NCI-H187 (cell line): ENCODE results near the gene NPAS3.

Source experiments
- DNase-seq, 2 experiments: peaks; one replicate each; lab custom pipeline; 2025; lab: John Stamatoyannopoulos, UW

Gene NPAS3

DNA sequence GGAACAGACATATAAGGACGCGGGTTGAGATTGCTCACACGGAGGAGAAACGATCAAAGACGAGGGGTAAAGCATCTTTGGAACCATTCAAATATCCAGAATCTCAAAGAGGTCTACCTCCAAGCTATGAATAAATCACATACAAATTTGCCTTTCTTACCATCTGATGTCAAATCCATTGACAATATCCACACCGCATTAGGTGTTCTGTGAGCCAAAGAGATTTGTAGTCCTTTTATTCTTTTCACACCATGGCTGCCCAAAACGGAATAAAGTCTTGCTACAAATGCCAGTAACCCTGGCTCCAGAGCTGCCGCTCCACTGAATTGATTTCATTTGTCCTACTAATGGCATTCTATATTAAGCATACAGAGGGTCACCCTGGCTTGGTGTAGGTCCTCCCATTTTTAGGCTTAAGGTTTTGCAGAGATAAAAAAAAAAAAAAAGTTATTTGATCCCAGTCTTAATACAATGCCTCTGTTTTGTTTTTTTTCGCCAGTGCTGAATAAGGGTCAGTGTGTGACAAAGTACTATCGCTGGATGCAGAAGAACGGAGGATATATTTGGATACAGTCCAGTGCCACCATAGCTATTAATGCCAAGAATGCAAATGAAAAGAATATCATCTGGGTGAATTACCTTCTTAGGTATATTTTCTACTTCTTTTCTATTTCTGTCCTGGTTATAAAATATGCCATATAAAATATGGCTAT lies 854.9 kb downstream of the NPAS3 start:
- DNase-seq, result no peak

DNA sequence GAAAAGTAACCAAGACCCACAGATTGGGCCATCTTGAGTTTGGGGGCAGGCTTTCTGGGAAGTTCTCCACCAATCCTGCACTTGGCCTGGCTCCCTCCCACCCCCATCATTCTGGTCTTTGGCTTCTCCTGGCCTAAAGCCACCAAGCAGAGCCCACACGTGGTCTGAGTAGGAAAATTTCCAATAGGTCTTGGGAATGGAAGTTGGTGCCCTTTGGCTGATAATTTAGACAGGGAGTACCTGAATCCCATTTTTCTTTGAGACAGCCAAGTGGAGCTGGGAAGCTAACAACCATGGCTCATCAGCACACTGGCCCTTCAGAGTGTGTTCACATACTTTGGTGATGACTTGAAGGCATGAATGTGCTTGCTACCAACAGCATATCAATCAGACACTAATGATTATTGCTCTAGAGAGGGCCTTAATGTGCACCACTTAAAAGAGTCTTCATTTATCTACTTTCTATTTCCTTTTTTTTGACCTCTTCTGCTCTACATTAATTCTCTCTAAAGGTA lies 856.2 kb downstream of the NPAS3 start:
- DNase-seq, result no peak

DNA sequence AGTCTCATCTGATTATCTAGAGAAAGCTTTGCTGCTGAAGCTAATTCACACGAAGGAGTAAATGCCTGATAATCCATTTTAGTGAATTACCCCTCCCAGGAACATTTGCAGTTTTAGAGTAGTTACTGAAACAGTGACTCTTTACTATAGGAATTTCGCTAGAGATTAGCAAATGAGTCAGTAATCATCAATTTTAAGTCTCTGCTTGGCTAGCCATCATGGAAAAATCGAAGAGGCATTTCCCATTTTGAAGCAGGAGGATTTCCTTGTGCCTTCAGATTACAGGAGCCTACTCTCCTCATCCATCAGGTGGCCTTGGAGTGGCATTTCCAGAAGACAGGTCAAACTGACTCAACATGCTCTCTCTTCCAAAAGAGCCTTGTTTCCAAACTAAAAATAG lies 857.7 kb downstream of the NPAS3 start:
- DNase-seq, result no peak

DNA sequence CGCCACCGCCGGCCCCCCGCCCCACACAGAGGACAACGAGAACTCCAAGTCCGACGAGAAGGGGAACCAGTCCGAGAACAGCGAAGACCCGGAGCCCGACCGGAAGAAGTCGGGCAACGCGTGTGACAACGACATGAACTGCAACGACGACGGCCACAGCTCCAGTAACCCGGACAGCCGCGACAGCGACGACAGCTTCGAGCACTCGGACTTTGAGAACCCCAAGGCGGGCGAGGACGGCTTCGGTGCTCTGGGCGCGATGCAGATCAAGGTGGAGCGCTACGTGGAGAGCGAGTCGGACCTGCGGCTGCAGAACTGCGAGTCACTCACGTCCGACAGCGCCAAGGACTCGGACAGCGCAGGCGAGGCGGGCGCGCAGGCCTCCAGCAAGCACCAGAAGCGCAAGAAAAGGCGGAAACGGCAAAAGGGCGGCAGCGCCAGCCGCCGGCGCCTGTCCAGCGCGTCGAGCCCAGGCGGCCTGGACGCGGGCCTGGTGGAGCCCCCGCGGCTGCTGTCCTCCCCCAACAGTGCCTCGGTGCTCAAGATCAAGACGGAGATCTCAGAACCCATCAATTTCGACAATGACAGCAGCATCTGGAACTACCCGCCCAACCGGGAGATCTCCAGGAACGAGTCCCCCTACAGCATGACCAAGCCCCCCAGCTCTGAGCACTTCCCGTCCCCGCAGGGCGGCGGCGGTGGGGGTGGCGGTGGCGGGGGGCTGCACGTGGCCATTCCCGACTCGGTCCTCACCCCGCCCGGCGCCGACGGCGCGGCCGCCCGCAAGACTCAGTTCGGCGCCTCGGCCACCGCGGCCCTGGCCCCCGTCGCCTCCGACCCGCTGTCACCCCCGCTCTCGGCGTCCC lies 861.3 kb downstream of the NPAS3 start:
- DNase-seq, result no peak

DNA sequence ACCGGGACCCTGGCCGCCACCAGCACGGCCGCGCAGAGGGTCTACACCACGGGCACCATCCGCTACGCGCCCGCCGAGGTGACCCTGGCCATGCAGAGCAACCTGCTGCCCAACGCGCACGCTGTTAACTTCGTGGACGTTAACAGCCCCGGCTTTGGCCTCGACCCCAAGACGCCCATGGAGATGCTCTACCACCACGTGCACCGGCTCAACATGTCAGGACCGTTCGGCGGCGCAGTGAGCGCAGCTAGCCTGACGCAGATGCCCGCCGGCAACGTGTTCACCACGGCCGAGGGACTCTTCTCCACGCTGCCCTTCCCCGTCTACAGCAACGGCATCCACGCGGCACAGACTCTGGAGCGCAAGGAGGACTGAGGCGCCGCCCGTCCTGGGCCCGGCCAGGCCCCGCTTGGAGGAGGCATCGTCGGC lies 862.1 kb downstream of the NPAS3 start:
- DNase-seq, result no peak

DNA sequence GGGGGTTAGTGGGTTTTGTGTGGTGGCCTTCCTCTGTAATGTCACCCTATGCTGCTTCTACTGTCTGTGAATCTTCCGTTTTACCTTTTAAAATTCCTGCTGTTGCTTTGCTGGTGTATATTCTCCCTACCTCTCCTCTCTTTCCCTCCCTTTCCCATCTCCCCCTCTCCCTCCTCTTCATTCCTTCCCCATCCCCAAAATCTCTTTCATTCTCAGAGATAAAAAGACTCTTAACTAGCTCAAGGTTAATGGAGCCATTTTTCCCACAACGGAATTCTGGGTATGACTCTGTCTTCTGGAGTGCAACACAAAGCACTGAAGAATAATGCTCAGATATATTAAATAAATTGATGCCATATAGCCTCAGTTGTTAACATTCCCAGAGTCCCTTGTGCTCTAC lies 864.1 kb downstream of the NPAS3 start:
- DNase-seq, result no peak

DNA sequence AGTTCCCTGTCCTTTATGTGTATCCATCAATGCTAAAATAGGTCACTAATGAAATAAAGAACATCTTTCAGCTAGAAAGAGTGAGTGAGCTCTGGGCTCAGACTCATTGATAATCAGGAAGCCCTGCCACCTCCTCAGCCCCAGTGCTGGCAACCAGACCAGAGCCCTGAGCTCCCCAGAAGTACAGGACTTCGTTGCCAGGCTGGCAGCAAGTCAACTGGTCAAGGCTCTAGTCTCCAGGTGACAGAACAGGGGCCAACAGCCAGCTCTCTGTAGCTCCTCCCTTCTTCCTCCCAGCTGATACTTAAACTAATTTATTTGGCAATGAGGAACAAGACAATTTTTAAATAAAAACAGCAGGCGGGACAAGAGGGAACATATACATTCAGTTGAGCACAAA lies 866.9 kb downstream of the NPAS3 start:
- DNase-seq, result no peak

DNA sequence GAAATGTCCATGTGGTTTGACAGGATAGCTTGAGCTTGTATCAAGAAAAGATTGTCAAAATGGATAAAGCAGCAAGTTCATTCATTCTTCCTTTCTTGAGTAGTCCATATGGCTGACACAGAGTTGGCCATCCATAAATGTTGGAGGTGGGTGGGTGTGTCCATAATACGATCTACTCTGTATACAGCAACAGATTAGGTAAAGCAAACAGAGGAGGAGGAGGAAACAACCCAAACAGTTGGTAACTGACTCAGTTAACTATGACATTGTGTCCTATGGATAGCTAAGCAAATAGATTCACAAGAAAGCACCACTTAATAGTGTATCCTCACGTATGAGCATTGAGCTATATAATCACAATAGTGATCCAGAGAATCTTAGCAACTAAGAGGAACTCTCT lies 868.2 kb downstream of the NPAS3 start:
- DNase-seq, result no peak

DNA sequence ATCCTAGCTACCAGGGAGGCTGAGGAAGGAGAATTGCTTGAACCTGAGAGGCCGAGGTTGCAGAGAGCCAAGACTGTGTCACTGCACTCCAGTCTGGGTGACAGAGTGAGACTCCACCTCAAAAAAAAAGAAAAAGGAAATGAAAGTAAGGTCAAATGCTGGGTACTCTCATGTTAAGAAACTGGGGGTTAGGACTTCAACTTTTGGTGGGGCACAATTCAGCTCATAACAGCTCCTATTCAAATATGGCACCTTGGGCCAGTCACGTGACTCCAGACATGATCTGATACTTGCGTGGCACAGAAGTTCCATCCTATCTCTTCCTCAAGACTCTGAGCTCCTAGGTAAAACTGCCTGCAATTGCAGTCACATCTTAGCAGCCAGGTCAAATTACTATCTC lies 869.5 kb downstream of the NPAS3 start:
- no peak for DNase-seq

DNA sequence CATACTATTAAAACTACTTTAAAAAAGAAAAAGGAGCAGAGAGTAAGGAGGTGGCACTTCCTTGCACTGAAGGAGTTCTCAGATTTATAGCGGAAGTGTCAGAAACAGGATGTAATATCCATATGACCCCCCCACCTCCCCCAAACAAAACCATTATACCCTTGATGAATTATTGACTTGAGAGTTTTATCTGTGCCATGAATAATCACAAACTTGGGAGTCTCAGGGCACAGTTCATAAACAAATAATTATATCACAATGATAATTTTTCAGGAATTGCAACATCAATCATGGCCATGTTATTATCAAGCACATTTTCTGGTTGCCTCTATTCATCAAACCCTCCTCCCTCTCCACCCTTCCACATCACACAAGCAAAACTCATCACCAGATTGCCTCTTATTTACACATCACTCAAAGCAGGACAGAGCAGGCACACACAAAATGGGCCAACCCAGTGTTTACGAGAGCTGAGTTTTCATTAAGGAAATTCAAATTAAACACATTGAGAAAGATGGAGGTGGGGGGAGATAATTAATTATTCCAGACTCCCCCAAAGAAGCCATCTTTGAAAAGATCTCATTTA lies 870.8 kb downstream of the NPAS3 start:
- DNase-seq, result no peak

DNA sequence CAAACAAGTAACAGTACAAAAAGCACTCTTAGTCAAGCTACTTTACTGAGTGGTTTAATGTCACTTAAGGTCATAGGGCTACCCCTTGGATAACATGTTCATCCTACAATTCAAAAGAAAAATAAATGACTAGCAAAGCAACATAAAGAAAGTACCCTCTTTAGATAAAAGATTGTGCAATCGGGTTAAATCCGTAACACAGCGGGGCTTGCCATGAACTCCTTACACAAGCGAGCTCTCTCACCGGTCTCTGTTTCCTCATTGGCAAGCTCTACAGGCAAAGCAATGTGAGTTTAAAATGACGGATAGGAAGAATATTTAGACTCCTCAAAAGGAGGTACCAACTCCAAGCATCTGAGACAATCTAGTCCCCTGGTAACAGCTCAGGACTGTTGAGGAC lies 871.6 kb downstream of the NPAS3 start:
- no peak for DNase-seq

DNA sequence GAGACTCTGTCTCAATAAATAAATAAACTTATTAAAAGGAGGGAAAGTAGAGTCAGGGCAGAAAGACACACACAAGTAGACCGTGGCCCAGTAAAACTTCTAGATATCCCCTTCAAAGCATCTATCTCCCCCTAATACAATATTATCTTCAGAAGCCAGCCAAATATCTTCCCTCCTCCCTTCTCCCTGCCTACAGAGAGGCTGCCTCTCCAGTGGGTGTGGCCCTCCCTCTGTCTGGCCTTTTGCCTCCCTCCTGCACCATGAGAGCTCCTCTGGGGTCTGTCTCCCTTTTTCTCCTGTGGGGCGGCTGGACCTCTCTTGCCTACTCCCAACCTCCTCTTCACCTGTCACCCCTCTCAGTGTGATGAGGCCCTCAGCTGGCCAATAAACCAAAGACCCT lies 873.0 kb downstream of the NPAS3 start:
- no peak for DNase-seq

DNA sequence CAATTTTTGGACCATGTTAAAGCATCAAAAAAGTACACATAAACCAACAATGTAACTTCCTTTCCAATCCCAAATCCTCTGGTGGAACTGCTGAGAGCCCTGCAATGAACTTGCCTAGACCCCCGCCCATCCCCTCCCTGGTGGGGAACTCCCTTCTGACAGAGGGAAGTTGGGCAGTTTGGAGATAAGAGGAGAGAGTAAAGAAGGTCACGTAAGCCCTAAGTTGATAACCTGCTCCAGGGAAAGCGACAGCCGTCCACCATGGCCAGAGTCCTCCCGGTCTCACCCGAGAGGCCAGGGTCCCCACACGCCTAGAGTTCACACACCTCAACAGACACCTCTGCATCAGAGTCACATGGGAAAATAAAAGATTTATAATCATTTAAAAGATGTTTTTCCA lies 873.5 kb downstream of the NPAS3 start:
- DNase-seq, result no peak

DNA sequence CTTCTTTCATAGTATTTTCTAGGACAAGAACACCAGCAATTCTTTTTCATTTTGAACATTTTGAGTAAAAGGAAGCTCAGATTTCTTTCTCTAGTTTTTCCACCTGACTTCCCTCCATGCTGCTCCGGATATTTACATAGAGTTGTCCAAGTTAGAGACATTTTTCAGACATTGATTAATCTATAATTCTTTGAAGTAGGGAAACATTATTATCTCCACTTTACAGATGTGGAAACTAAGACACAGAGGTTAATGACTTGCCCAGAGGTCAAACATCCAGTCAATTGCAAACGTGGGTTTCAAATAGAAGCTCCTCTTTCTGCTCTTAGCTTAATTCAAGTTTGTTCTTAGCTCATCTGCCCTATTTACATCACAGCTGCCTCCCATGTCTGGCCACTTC lies 873.9 kb downstream of the NPAS3 start:
- no peak for DNase-seq

DNA sequence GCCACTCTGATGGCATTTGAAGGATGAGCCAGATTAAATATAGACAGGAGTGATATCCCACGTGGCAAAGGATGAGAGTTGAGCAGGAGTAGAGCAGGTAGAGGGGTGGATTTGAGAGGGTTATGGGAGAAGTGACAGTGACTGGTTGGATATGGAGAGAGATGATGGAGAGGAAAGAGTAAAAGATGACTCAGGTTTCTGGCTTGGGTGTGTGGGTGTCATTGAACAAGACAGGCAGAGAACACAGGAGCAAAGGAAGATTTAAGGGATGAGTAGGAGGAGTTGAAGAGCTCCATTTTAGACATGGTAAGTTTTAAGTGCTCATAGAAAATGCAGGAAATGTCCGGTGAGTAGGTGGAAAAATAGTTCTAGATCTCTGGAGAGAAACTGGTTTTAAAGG lies 875.3 kb downstream of the NPAS3 start:
- no peak for DNase-seq

DNA sequence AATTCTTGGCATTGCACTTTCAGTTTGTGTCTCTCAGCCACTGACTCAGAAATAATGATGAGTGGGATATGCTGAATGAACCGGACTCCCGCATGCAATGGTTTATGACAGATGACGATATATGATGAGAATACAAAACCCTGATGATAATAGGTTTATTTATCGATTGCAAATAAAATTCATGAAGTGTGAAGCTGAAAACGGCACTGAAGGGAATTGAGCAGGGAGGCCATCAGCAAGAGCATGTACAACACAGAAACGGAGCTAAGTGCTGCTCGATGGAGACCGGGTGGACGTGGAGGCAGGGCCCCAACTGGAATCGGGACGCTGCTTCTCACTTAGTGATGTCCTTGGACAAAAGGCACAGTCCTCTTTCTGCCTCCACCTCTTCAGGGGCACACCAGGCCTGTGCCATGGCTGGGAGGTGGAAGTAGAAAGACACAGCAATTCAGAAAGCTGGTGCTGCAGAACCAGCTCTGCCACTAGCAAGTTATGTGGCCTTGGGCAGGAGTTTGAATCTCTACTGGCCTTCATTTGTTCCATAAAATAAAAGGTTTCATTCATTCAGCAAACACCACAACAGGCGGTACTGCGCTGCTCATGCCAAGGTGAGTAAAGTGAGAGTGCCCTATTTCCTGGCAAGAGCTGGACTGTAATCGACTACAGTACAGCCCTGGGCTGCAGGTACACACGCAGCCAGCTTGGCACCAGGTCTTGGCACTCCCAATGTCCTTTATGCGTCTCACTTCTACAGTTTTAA lies 895.2 kb downstream of the NPAS3 start:
- DNase-seq, result no peak

DNA sequence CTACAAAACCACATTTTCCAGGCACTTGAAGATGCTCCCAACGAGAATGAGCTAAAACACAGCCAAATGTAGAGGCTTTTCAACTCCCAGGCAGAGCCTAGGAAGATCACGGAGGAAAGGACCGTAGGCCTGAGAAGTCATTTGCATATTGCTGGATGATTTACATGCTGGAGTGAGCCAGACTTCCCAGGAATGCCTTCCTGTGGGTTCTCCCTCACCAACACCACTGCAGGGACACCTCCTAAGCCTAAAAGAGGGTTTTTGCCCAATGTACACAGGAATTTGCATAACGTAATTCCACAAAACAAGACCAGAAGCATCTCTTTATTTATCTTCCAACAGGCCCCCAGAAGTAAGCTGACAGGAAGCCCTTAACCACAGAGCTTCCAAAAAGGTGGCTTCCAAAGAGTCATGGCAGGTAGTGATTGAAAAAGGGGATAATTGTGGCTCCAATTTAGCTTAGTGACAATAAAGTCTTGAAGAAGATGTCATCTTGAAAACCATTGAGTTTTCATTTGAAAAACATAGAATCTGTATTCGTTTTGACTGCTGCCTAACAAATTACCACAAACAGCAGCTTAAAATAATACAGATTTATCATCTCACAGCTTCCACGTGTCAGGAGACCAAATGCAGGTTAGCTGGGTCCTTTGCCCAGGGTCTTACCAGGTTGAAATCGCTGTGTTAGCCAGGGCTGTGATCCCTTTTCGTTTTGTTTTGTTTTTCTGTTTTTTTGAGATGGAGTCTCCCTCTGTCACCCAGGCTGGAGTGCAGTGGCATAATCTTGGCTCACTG lies 896.0 kb downstream of the NPAS3 start:
- DNase-seq, result no peak

DNA sequence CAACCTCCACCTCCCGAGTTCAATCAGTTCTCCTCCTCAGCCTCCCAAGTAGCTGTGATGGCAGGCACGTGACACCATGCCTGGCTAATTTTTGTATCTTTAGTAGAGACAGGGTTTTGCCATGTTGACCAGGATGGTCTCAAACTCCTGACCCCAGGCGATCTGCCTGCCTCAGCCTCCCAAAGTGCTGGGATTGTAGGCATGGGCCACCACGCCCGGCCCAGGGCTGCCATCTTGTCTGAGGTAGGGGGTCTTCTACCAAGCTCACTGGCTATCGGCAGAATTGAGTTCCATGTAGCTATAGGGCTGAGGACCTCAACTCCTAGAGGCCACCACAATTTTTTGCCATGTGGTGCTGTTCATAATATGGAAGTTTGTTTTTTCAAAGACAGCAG lies 896.6 kb downstream of the NPAS3 start:
- no peak for DNase-seq

DNA sequence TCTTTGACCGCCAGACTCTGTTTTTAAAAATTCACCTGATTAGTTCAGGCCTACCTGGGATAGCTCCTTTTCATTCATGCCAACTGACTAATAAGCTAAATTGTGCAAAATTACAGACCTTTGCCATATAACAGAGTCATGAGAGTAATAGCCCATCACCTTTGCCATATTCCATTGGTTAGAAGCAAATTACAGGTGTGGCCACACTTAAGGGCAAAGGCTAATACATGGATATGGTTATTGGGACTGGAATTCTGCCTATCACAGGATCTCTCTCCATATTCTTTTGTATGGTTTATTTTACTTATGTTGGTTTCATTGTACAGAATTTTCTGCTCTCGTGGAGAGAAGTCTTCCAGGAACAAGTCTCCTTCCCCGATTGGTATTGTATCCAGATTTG lies 897.0 kb downstream of the NPAS3 start:
- no peak for DNase-seq

DNA sequence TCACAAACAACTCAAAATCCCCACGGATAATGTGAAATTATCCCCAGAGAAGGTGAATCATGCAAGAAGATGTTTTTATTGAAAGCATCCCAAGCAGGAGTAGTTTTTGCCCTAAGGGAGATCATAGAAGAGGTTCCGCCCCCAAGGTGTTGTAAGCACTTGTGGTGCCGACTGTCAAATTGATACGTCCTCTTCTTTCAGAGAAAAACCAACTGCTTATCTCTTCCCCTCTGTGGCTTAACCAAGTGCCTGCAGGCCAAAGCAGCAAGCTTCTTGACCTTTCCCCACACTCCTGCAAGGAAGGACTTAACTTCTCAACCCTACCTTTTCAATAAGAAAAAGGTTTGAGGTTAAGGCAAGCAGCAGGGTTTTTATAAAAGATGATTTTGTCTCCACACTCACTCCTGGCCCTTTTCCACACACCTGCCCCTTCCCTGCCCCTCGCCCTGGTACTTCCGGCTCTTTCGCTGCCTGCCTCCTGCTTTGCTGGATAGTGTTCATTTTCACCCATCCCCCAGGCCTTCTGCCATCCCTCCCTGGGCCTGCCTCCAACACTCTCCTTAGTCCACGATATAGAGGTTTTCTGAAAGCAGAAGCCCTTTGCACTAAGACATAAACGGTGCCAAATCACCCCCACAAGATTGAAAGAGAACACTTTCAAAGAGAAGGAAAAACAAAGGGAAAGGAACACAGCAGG lies 897.7 kb downstream of the NPAS3 start:
- DNase-seq, result no peak
